ENCODE results near the gene PLTP. TPM values are rescaled to one million over a fixed set of nuclear protein-coding genes. Genes with fewer than 3 reads are reported as not detected.

Gene PLTP
- total RNA-seq, 1 donor from 2014 or later: 29.6 TPM

DNA sequence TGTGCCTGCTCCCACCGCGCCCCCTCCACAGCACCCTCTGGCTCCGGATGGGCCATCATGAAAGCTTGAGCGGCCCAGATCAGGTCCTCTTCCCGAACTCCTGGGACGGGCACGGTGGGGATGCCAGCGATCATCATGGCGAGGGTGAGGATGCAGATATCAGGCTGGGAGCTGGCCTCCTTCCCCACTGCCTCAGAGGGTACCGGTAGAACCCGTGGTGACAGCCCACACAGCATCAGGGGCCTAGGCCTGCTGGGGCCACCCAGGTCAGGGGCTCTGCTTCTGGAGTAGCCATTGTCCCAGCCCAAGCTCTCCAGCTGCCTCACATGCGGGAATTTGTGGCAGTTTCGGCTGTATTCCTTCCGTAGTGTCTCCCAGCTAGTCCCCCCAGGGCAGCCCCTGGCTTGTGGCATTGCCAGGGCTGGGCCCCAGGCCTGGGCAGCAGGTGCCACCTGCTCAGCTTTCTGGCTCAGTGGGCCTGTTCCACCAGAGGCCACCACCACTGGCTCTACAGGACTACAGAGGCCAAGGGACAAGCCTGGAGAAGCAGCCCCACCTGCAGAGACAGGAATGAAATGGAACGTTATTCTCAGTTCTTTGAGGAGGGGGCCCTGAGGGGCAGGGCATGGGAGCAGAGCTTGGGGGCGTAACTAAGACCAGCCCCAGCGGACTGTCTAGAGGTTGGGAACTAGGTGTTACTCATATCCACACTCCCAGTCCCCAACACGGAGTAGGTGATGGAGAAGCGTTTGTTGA is 25.2 kb downstream of the PLTP start:
- no peak overlapping the region for H3K27ac Mint-ChIP-seq
- peaks cover 7% of the 10 kb centered on the region for H3K36me3 Mint-ChIP-seq (ENCODE audit: insufficient read depth)
- DNase-seq (ENCODE audit: low spot score, unreplicated experiment): no peak
- peaks cover 7% of the 10 kb centered on the region for H3K4me1 Mint-ChIP-seq (ENCODE audit: low read depth)
- no peaks in the 10 kb centered on the region for H3K27me3 Mint-ChIP-seq
- H3K4me3 Mint-ChIP-seq (ENCODE audit: low read depth): no peak overlapping the region
- no peaks in the 10 kb centered on the region for H3K9me3 Mint-ChIP-seq (ENCODE audit: low read depth)
- TF ChIP-seq, protein P1, sequence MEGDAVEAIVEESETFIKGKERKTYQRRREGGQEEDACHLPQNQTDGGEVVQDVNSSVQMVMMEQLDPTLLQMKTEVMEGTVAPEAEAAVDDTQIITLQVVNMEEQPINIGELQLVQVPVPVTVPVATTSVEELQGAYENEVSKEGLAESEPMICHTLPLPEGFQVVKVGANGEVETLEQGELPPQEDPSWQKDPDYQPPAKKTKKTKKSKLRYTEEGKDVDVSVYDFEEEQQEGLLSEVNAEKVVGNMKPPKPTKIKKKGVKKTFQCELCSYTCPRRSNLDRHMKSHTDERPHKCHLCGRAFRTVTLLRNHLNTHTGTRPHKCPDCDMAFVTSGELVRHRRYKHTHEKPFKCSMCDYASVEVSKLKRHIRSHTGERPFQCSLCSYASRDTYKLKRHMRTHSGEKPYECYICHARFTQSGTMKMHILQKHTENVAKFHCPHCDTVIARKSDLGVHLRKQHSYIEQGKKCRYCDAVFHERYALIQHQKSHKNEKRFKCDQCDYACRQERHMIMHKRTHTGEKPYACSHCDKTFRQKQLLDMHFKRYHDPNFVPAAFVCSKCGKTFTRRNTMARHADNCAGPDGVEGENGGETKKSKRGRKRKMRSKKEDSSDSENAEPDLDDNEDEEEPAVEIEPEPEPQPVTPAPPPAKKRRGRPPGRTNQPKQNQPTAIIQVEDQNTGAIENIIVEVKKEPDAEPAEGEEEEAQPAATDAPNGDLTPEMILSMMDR (IDR thresholded peaks at IDR 0.05; ENCODE audit: unreplicated experiment): no peak

DNA sequence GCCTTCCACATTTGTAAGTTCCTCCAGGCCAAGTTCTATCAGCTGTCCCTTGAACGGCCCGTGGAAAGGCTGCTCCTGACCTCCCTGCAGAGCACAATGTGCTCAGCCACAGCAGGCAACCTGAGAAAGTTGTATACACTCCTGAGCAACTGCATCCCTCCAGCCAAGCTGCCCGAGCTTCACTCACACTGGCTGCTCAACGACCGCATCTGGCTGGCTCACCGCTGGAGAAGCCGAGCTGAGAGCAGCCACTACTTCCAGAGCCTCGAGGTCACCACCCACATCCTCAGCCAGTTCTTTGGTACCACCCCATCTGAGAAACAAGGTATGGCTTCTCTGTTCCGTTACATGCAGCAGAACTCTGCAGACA is 28.9 kb downstream of the PLTP start:
- no peak overlapping the region for H3K27ac Mint-ChIP-seq
- TF ChIP-seq, protein P1 (IDR thresholded peaks at IDR 0.05; ENCODE audit: unreplicated experiment): no peak
- H3K27me3 Mint-ChIP-seq: no peaks in the 10 kb centered on the region
- no peaks in the 10 kb centered on the region for H3K9me3 Mint-ChIP-seq (ENCODE audit: low read depth)
- peaks cover 12% of the 10 kb centered on the region for H3K4me1 Mint-ChIP-seq (ENCODE audit: low read depth)
- peak overlapping the region; percentile 69 for H3K4me3 Mint-ChIP-seq (ENCODE audit: low read depth)
- no peak for DNase-seq (ENCODE audit: low spot score, unreplicated experiment)
- H3K36me3 Mint-ChIP-seq (ENCODE audit: insufficient read depth): peaks cover 7% of the 10 kb centered on the region

DNA sequence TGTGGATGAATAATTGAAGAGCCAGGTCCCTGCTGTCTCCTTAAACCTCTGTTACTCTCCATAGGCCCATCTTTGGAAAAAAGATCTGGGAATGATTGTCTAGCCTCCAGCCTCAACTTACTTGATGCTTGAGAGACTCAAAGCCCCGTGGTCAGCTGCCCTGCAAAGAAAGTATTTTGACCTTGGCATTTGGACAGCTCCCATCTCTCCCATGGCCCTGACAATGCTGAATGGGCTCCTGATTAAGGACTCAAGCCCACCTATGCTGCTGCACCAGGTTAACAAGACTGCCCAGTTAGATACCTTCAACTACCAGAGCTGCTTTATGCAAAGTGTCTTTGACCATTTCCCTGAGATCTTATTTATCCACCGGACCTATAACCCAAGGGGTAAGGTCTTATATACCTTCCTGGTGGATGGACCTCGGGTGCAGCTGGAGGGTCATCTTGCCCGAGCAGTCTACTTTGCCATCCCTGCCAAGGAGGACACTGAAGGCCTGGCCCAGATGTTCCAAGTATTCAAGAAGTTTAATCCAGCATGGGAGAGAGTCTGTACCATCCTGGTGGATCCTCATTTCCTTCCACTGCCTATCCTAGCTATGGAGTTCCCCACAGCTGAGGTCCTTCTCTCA is 29.4 kb downstream of the PLTP start:
- no peak for DNase-seq (ENCODE audit: low spot score, unreplicated experiment)
- no peaks in the 10 kb centered on the region for H3K9me3 Mint-ChIP-seq (ENCODE audit: low read depth)
- TF ChIP-seq, protein P1 (IDR thresholded peaks at IDR 0.05; ENCODE audit: unreplicated experiment): no peak
- H3K4me1 Mint-ChIP-seq (ENCODE audit: low read depth): peaks cover 12% of the 10 kb centered on the region
- peak overlapping the region; percentile 69 for H3K4me3 Mint-ChIP-seq (ENCODE audit: low read depth)
- no peaks in the 10 kb centered on the region for H3K27me3 Mint-ChIP-seq
- peaks cover 7% of the 10 kb centered on the region for H3K36me3 Mint-ChIP-seq (ENCODE audit: insufficient read depth)
- H3K27ac Mint-ChIP-seq: peak overlapping the region; percentile 43

DNA sequence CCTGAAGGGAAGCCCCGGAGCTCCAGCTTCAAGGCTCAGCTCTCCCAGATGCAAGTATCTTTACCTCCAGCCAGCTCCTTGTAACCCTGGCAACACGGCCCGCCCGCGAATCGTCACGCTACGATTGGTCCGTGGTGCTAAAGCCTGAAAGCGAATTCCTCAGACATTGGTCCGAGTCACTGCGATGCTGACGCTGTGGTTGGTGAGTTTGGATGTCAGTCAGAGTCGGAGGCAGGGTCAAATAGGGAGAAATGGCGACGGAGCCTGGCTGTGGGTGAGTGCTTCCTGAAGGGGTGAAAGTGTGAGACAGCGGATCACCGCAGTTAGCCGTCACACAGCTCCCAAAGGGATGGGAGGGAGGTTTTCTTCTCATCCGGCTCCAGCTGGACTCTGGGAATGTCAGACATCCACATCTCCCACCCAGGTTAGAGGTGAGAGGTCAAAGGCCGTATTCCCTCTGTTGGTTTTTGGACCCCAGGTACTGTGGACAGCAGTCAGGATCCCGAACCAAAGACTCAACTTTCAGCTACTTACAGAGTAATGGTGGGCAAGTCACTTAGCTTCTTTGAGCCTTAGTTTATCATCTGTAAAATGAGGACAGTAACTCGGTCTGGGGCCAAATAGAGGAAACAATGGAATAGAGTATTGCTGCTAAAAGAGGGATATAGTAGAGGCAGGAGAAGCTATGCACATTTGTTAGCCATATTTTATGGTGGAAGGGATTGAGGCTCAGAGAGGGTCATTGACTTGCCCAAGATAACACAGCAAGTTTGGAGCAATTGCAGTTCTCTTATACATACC is 30.8 kb downstream of the PLTP start, which contains the start of gene ZSWIM1:
TSS of gene ZSWIM1 (plus strand) at position 240 of the 801 bp plus-strand sequence. CDS start 1,366 bp downstream, outside the sequence.
- TF ChIP-seq, protein P1 (IDR thresholded peaks at IDR 0.05; ENCODE audit: unreplicated experiment): no peak
- DNase-seq (ENCODE audit: low spot score, unreplicated experiment): peak; percentile 98
- H3K4me3 Mint-ChIP-seq (ENCODE audit: low read depth): peak within 1 kb of the TSS; percentile 97
- H3K27ac Mint-ChIP-seq: peak within 1 kb of the TSS; percentile 94
- H3K4me1 Mint-ChIP-seq (ENCODE audit: low read depth): peaks cover 11% of the 10 kb centered on the region
- H3K27me3 Mint-ChIP-seq: no peaks in the 10 kb centered on the region
- H3K9me3 Mint-ChIP-seq (ENCODE audit: low read depth): no peaks in the 10 kb centered on the region
- H3K36me3 Mint-ChIP-seq (ENCODE audit: insufficient read depth): peaks cover 7% of the 10 kb centered on the region

All from progenitor cell of endocrine pancreas (in vitro differentiated cells).